ENCODE results near the gene PLGLB2. TPM values are rescaled to one million over a fixed set of nuclear protein-coding genes. Genes with fewer than 3 reads are reported as not detected.
"Not testable (repeated sequence)": the region's sequence is repeated elsewhere in the genome, so short reads cannot be mapped to it uniquely, and the experiment has no call there.

PLGLB2 gene
- total RNA-seq = 1 to 10 TPM in 1 of 2 experiments, under 1 TPM in 1; 0.85 to 2.7 TPM

- H3K4me1 Mint-ChIP-seq; H3K36me3 Mint-ChIP-seq; H3K27ac Mint-ChIP-seq; H3K9me3 Mint-ChIP-seq (ENCODE audit: low read depth); DNase-seq; ATAC-seq; H3K4me3 Mint-ChIP-seq; H3K27me3 Mint-ChIP-seq; CTCF ChIA-PET: not testable (repeated sequence)
These were observed at the start of gene PLGLB2 for GRCh38 chr2:87747791-87748190. PLGLB2 (plus strand) TSS chr2:87748087; CDS start chr2:87748154, 67 bp downstream.

DNA sequence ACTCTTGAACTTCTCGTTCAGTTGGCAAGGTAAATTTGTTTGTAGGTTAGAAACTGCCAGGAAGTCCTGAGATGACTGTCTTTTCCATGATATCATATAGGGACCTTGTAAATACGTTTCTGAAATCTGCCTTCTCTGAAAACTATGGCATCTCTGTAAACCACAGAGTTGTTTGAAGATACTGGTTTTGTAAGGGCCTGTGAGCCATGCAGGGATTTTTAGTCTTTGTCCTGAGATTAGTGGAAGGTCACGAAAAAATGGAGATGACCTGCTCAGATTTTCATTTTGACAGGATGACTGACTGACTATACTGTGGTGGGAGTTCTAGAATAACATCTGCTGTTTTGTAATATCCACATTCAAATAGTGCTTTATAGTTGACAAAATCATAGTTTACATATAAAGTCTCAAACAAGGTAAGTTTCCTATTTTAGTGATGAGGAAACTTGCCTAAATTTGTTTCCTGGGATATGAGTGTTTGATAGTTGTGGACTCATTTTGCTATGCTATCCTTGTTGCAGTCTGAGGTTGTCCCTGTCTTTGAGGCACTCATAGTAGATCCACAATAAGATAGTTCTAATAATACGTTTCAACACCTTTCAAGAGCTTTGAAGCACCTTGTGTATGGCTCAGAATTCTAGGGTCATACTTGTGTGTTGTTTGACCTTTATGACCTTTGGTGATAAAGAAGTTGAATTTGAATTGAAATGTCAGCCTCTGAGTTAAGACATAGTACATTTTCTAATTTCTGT, 43.1 kb upstream of the PLGLB2 start:
- DNase-seq; H3K9me3 Mint-ChIP-seq (ENCODE audit: low read depth); H3K27me3 Mint-ChIP-seq; H3K4me3 Mint-ChIP-seq; CTCF ChIA-PET; H3K36me3 Mint-ChIP-seq; H3K4me1 Mint-ChIP-seq: not testable (repeated sequence)
- peak; percentile 60 for ATAC-seq
- H3K27ac Mint-ChIP-seq = peak overlapping the region; percentile 59

GRCh38 chr2:87708368-87708767, 39.5 kb upstream of the PLGLB2 start:
- DNase-seq; H3K36me3 Mint-ChIP-seq; H3K4me3 Mint-ChIP-seq; H3K27me3 Mint-ChIP-seq; CTCF ChIA-PET; H3K27ac Mint-ChIP-seq; H3K9me3 Mint-ChIP-seq (ENCODE audit: low read depth); H3K4me1 Mint-ChIP-seq: not testable (repeated sequence)
- ATAC-seq = peak; percentile 43

DNA sequence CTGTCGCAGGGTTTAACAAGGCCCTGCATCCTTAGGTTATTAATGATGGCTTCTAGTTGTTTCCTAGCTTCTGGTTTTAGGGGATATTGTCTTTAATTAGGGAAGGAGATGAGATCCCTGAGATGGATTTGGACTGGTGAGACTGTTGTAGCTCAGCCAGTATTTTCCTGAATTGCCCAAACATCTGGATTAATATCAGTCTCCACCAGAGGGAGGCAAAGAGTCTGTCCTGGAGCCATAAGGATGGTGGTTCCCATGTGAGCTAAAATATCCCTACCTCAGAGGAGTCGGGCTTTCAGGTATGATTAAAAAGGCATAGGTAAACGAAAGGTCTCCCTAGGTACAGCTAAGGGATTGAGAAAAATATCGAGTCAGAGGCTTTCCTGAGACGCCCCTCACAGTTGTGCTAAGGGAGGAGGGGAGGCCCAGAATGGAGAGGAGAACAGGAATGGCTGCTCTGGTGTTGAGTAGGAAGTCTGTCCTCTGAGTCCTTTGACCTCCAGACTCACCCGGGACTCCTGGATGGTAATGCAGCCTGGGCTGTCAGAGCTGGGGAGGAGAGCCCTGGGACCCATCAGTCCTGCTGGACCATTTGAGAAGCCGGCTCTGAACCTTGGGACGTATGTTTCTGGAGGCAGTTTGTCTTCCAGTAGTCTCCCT, 19.8 kb upstream of the PLGLB2 start:
- peak; percentile 33 for ATAC-seq
- DNase-seq; H3K4me1 Mint-ChIP-seq; H3K27ac Mint-ChIP-seq; H3K36me3 Mint-ChIP-seq; CTCF ChIA-PET; H3K4me3 Mint-ChIP-seq; H3K27me3 Mint-ChIP-seq; H3K9me3 Mint-ChIP-seq (ENCODE audit: low read depth): not testable (repeated sequence)

DNA sequence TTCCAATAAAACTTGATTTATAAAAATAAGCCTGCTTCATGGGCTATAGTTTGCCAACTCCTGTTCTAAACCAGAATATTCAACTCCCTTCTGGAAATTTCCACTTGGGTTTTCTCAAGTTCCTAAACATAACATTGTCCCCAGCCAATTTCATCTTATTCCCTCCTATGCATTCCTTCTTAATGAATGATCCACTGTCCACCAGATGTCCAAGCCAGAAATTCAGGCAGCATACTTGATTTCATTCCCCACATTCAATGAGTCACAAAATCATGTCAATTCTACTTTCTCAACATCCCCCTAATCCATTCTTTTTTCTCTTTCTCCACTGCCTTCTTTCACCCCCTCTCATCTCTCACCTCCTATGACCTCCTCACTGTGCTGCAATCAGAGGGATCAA, 7.0 kb upstream of the PLGLB2 start:
- H3K9me3 Mint-ChIP-seq (ENCODE audit: low read depth); H3K27ac Mint-ChIP-seq; H3K36me3 Mint-ChIP-seq; ATAC-seq; CTCF ChIA-PET; H3K27me3 Mint-ChIP-seq; H3K4me1 Mint-ChIP-seq; H3K4me3 Mint-ChIP-seq; DNase-seq: not testable (repeated sequence)

GRCh38 chr2:87742393-87743108, 5.3 kb upstream of the PLGLB2 start:
- CTCF ChIA-PET; H3K9me3 Mint-ChIP-seq (ENCODE audit: low read depth); H3K27ac Mint-ChIP-seq; H3K27me3 Mint-ChIP-seq; H3K4me1 Mint-ChIP-seq; DNase-seq; H3K4me3 Mint-ChIP-seq; H3K36me3 Mint-ChIP-seq; ATAC-seq: not testable (repeated sequence)

GRCh38 chr2:87743638-87744037, 4.2 kb upstream of the PLGLB2 start:
- H3K27ac Mint-ChIP-seq; H3K4me3 Mint-ChIP-seq; DNase-seq; H3K9me3 Mint-ChIP-seq (ENCODE audit: low read depth); CTCF ChIA-PET; ATAC-seq; H3K36me3 Mint-ChIP-seq; H3K27me3 Mint-ChIP-seq; H3K4me1 Mint-ChIP-seq: not testable (repeated sequence)

DNA sequence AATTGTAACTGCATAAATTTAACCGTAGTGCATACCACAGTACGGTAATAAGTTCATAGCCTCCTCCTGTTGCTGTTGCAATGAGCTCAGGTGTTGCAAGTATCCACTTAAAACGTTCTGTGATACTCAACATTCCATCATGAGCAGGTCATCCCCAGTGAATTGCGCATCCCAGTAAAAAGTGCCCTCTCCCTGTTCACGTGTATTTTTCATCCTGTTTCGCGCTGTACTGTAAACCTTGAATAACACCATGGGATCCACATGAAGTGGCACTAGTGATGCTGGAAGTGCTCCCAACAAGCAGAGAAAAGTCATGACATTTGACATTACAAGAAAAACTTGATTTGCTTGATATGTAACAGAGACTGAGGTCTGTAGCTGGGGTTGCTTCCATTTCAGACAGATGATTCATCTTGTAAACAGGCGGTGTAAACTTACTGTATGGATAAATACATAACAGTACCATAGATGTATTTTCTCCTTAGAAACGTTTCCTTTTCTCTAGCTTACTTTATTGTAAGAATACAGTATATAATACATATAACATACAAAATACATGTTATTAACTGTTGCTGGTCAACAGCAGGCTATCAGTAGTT, 2.4 kb upstream of the PLGLB2 start:
- DNase-seq; H3K27ac Mint-ChIP-seq; H3K27me3 Mint-ChIP-seq; H3K4me1 Mint-ChIP-seq; H3K4me3 Mint-ChIP-seq; H3K9me3 Mint-ChIP-seq (ENCODE audit: low read depth); CTCF ChIA-PET; ATAC-seq; H3K36me3 Mint-ChIP-seq: not testable (repeated sequence)

DNA sequence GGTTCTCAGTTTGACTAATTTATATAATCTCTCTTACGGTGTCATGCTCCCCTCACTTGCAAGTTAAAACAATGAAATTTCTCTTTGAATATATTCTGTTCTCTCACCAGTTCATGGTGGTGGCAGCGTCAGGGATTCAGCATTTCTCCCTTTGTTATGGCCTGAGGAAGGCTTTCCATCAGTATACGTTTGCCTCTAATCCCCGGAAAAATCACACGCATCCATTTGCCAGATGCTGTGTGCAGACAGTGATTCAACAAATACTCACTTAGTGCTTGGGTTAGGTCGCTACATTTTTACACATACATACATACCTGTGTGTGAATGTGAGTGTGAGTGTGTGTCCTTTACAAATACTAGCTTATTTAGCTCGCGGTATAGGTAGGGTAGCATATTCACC, 637 bp downstream of the PLGLB2 start:
- H3K9me3 Mint-ChIP-seq (ENCODE audit: low read depth); H3K4me3 Mint-ChIP-seq; H3K36me3 Mint-ChIP-seq; H3K27me3 Mint-ChIP-seq; CTCF ChIA-PET; H3K27ac Mint-ChIP-seq; DNase-seq; H3K4me1 Mint-ChIP-seq; ATAC-seq: not testable (repeated sequence)

DNA sequence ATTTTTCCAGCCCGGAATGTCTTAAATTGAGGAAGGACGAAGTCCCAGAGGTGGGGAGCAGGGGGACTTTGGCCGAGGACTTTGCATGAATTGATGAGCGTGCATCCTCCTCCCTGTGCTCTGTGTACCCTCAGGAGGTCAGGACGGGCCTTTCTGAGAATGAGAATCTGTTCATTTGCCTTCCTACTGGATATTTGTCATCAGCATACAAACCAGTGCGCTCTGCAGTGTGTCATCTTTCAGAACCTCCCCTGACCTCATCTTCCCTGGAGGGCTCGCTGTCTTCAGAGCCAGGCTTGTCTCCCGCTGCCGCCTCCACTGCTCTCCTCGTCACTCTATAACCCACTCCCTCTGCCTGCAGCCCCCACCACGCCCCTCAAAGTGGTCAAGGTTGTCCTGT, 2.7 kb downstream of the PLGLB2 start:
- ATAC-seq; H3K36me3 Mint-ChIP-seq; DNase-seq; H3K9me3 Mint-ChIP-seq (ENCODE audit: low read depth); H3K4me3 Mint-ChIP-seq; H3K27me3 Mint-ChIP-seq; H3K4me1 Mint-ChIP-seq; CTCF ChIA-PET; H3K27ac Mint-ChIP-seq: not testable (repeated sequence)

GRCh38 chr2:87754759-87755158, 6.9 kb downstream of the PLGLB2 start:
- H3K27me3 Mint-ChIP-seq; H3K27ac Mint-ChIP-seq; H3K9me3 Mint-ChIP-seq (ENCODE audit: low read depth); ATAC-seq; DNase-seq; H3K36me3 Mint-ChIP-seq; CTCF ChIA-PET; H3K4me1 Mint-ChIP-seq; H3K4me3 Mint-ChIP-seq: not testable (repeated sequence)
